Activated CD4-positive, alpha-beta T cell treated with anti-CD3 and anti-CD28 coated beads, Interleukin-10, Interleukin-2, amounts not matched to agents 100 ng/mL and 50 ng/mL, durations not matched to agents 16 hours and 8 hours (primary cell): ENCODE data around the gene CTNNA1.
A peak's percentile ranks its signal among the peaks of the same experiment; 100 is the strongest.
"Not testable (repeated sequence)": the region's sequence is repeated elsewhere in the genome, so short reads cannot be mapped to it uniquely, and the experiment has no call there.

Experiments used
- DNase-seq: peaks from one replicate; pipeline ENCODE4 v3.0.0-alpha.2; 2020

Gene CTNNA1

GRCh38 chr5:138725153-138725817, 27.9 kb upstream of the CTNNA1 start:
- no peak for DNase-seq

DNA sequence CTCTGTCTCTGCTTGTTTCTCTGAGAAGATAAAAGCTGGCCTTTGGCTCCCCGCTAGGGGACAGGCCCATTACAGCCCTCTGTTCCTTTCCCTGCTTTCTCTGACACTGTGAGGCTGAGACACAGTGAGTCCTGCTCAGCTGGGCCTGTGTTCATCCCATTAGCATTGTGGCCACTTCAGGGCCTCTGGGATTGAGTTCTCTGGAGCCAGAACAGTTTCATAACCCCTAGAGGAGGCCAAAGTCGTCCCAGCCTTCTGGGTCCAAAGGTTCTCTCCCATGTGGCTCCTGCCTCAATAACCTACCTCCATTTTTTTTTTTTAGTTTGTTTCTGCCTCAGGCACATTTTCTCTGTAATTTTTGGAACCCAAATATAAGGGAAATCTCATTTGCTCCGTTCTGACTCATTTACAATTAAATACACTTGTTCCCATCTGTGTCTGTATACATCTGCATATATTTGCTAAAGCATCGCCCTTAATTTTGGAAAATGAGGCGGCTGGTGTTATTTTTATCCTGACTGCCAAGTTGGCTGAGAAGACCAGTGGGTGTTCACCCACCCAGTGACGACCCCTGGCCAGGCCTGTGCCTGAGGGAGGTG, 27.3 kb upstream of the CTNNA1 start:
- DNase-seq, result no peak

- no peak for DNase-seq
These were observed 26.4 kb upstream of the CTNNA1 start for GRCh38 chr5:138726848-138727247.

DNA sequence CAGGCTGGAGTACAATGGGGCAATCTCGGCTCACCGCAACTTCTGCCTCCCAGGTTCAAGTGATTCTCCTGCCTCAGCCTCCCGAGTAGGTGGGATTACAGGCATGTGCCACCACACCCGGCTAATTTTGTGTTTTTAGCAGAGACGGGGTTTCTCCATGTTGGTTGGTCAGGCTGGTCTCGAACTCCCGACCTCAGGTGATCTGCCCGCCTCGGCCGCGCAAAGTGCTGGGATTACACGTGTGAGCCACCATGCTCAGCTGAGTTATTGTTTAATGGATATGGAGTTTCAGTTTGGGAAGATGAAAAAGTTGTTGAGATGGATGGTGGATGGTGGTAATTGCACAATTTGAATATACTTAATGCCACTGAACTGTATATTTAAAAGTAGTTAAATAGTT, 22.7 kb upstream of the CTNNA1 start:
- not testable (repeated sequence) for DNase-seq

DNA sequence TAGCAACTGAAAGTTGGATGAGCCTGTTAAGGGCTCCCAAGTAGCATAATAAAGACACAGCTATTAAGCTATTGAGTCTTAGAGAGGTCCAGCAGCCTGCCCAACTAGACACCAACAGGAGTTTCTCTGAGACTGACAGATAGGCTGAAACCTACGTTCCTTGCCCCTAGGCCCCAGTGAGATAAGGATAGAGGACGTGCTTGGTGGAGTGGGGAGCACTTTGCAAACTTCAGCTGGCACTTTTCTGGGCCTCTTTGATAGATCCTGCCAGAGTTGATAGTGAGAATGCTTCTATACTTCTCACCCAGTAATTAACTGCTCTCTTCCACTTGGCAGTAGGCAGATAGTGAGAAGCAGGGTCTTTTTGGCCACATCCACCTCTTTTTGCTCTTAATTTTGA, 20.8 kb upstream of the CTNNA1 start:
- no peak for DNase-seq

DNA sequence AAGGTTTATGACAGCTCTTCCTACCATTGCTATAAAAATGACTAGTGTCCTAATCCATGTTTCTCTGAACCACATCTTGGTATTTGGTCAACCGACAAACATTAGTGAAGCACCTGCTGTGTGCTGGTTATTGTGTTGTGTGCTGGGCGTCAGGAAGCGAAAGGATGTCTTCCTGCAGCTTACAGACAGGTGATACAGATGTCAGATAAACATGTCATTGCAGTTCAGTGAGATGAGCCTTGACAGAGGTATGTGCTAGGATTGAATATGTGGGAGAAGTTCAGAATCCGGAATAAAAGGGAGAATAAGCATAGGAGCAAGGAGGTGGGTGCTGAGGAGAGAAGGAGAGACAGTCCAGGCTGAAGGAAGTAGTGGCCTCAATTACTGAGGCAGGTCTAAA, 20.3 kb upstream of the CTNNA1 start:
- DNase-seq, result no peak

- no peak for DNase-seq
These were observed 19.7 kb upstream of the CTNNA1 start for GRCh38 chr5:138733509-138733908.

DNA sequence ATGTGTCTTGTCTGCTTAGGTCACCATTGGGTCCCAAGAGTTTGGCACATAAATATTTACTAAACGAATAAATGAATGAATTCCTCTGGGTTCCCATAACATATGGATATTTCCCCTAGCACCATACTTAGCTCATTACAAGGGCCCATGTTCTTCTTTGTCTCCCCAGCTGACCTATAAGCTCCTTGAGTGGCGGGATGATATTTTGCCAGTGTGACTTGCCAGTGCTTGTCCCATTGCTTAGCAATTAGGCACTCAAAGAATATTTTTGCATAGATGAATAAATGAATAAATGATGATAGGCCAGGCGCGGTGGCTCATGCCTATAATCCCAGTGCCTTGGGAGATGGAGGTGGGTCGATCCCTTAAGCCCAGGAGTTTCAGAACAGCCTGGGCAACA, 16.9 kb upstream of the CTNNA1 start:
- no peak for DNase-seq

DNA sequence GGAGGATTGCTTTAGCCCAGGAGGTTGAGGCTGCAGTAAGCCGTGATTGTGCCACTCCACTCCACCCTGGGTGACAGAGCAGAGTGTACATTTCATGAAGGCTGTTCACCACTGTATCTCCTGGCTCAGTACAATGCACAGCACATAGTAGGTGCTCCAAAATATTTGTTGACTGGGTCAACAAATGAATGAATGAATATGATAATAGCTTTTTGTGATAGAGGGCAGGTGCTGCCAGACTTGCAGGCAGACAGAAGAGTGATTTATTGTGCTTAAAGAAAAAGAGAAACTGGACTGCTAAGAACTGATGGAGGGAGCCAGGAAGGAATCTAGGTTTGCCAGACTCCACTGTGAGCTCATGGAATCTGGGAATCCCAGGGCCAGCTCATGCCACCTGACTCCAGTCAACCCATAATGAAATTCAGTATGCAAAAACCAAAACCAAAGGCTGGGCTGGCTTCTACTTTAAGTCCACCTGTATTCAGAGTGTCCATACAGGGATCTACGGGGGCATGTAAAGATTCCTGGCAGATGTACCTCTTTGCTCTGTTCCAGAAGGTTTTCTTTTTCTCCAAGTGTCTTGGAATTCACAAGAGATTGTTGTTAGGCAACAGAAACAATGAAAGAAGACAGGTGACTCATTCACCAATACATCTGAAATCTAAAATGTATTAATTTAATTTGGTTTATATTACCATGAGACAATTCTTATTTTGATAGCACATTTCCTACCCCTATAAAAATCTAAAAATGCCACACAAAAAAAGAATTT, 15.5 kb upstream of the CTNNA1 start:
- no peak for DNase-seq

- peak; percentile 28 for DNase-seq
These were observed 14.8 kb upstream of the CTNNA1 start for GRCh38 chr5:138738399-138738798.

GRCh38 chr5:138739938-138740337, 13.3 kb upstream of the CTNNA1 start:
- no peak for DNase-seq

DNA sequence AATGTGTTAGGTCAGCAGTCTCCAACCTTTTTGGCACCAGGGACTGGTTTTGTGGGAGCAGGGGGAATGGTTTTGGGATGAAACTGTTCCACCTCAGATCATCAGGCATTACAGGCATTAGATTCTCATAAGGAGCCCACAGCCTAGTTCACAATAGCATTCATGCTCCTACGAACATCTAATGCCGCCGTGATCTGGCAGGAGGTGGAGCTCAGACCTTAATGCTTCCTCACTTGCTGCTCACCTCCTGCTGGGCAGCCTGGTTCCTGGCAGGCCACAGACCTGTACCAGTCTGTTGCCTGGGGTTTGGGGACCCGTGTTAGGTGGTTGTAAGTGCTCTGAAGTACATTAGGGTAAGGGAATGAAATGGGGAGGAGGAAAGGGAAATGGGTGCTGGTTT, 9.7 kb upstream of the CTNNA1 start:
- no peak for DNase-seq

GRCh38 chr5:138745268-138745667, 8.0 kb upstream of the CTNNA1 start:
- DNase-seq, result no peak

GRCh38 chr5:138748630-138749081, 4.6 kb upstream of the CTNNA1 start:
- DNase-seq, result no peak

DNA sequence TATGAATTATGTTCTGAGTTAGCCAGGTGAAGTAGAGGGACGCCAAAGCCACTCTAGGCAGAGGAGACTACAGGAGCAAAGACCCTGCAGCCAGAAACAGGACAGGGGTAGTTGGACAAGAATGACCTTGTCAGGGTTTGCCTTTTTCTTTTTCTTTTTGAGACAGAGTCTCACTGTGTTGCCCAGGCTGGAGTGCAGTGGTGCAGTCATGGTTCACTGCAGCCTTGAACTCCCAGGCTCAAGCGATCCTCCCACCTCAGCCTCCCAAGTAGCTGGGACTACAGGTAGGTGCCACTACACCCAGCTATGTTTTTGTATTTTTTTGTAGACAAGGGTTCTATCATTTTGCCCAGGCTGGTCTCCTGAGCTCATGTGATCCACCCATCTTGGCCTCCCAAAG, 1.9 kb upstream of the CTNNA1 start:
- DNase-seq, result not testable (repeated sequence)

DNA sequence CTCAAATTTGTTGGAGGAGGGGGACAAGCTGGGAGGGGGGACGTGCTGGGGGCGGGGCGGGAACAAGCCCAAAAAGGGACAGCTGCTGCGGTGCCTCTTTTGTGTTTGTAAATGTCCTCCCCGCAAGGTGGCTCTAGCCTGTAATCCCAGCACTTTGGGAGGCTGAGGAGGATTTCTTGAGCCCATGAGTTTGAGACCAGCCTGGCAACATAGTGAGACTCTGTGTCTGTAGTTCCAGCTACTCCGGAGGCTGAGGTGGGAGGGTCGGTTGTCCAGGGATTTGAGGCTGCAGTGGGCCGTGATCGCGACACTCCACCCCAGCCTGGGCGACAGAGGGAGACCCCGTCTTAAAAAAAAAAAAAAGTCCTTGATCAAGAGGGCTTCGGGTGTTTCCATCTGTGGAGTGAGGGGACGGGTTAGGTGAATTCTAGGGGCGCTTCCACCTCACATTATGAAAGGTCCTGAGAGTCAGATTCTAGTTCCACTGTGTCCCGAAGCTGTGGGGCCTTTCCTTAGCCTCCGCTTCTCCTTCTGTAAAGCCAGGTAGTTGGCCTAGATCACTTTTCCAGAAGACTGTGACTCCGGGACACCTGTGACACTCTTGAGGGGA, 779 bp upstream of the CTNNA1 start:
- no peak for DNase-seq

GRCh38 chr5:138753794-138754698, 821 bp downstream of the CTNNA1 start:
- DNase-seq, result peak; percentile 42

- no peak for DNase-seq
These were observed 1.5 kb downstream of the CTNNA1 start for GRCh38 chr5:138754699-138755057.

GRCh38 chr5:138755084-138755748, 2.0 kb downstream of the CTNNA1 start:
- peak; percentile 41 for DNase-seq

GRCh38 chr5:138757061-138757776, 4.0 kb downstream of the CTNNA1 start:
- no peak for DNase-seq

DNA sequence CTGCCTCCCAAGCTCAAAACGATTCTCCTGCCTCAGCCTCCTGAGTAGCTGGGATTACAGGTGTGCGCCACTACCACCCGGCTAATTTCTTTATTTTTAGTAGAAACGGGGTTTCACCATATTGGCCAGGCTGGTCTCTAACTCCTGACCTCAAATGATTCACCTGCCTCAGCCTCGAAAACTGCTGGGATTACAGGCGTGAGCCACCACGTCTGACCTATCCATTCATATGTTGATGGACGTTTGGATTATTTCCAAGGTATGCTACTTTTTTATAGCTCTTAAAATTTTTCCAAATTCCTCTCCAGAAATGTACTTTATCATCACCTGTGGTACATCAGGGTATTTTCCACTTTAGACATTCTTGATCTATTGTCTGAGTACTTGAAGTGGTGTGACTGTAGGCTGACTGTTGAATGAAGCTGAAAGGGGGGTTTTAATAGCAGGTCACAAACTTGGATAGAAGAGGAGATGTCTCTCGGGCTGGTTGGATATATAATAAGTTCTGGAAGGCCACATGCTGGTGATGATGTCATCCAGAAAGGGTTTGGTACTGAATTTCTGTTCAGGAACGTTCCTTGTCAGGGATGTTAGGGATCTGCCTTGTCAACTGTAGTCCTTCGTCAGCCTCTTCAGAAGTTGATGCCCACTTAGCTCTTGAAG, 7.4 kb downstream of the CTNNA1 start:
- DNase-seq, result no peak
